ENCODE data around the gene FAM174C. TPM values are rescaled to one million over a fixed set of nuclear protein-coding genes. Genes with fewer than 3 reads are reported as not detected.
A peak's percentile ranks its signal among the peaks of the same experiment; 100 is the strongest.

Gene FAM174C
- total RNA-seq, 1 experiment from 2014 or later, result 77.1 TPM

DNA sequence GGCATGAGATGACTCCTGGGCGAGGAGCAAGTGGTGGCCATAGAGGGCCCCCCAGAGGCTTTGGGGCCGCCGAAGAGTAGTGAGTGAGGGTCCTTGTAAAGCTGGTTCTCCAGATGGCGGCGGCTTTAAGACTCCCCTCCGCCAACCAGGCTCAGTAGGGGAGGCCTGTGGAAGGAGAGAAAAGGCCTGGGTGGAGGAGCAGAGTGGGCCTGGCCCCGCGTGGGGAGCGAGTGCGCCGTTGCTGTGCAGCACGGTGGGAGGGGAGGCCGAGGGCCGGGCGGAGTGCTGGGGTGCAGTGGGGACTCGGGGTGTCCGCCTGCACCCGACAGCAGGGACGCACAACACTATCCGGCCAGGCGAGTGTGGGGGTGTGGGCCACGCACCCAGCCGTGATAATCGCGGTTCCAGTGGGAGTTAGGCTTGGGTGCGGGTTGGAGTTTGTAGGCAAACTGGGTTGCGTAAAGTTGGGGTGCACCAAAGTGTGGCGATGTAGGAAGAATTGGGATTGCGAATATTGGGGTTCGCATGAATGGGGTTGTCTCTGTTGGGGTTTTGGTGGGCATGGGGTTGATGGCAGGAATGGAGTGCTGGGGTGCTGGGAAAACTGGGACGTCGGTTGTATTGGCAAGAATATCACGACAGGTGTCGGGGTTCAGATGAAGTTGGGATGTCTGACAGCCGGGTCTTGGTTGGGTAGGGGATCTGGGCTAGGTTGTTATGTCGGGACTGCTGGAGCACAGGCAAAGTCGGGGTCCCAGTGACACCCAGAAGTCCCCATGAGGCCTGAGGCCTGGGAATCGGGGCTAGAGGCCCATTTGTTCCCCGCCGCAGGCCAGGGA is 6.9 kb upstream of the FAM174C start:
- Histone ChIP-seq H3K4me2 (ENCODE audit: low read length) (peak overlapping the region; percentile 100), H4K20me1 (ENCODE audit: insufficient read depth) (no peaks in the 10 kb centered on the region), H3K27ac (ENCODE audit: low read depth, low read length) (peak overlapping the region; percentile 49), H3K9me2 (ENCODE audit: insufficient read depth) (no peaks in the 10 kb centered on the region), H3K4me1 (ENCODE audit: control insufficient read depth in 1 of 2, insufficient read depth in 2 of 2, low read length in 2 of 2) (peaks cover 40 to 81% of the 10 kb centered on the region in 2 experiments), H3K4me3 (replicated peaks in 1 of 2; ENCODE audit: low read depth in 1 of 2, low read length in 2 of 2) (peak overlapping the region; percentile 13 to 85; a peak in 2 of 4 replicates), H2AFZ (ENCODE audit: low read depth, low read length, poor library complexity, severe bottlenecking) (no peak overlapping the region), H3K36me3 (ENCODE audit: control insufficient read depth in 1 of 2, insufficient read depth in 2 of 2, low read length in 2 of 2) (peaks cover 21 to 26% of the 10 kb centered on the region in 2 experiments; a peak in 3 of 4 replicates), H3K9me3 (ENCODE audit: control insufficient read depth in 1 of 2, insufficient read depth in 1 of 2, low read depth in 1 of 2, low read length in 2 of 2) (no peaks in the 10 kb centered on the region), H3K79me2 (ENCODE audit: insufficient read depth, low read length) (peaks cover 39% of the 10 kb centered on the region), H3K9ac (ENCODE audit: low read length) (peak overlapping the region; percentile 98), H3K27me3 (ENCODE audit: insufficient read depth, low read length) (no peaks in the 10 kb centered on the region)
- ATAC-seq (no peak), DNase-seq (ENCODE audit: low read depth, low spot score) (no peak)
- no TSS peak for BruUV-seq (replicated peaks)
- TF ChIP-seq FOSL1 (IDR thresholded peaks at IDR 0.05; ENCODE audit: low read depth) (no peak), POLR2AphosphoS5 (IDR thresholded peaks at IDR 0.05; ENCODE audit: low read depth, low read length) (no peak), SRF (IDR thresholded peaks at IDR 0.05; ENCODE audit: low read depth) (no peak), SP1 (IDR thresholded peaks at IDR 0.05; ENCODE audit: low read depth) (no peak), EGR1 (IDR thresholded peaks at IDR 0.05; ENCODE audit: low read depth) (no peak), RAD21 (IDR thresholded peaks at IDR 0.05; ENCODE audit: low read depth) (no peak), TCF7L2 (IDR thresholded peaks at IDR 0.05; ENCODE audit: borderline replicate concordance, extremely low read depth, insufficient read depth, insufficient read length) (no peak), EZH2 (IDR thresholded peaks at IDR 0.05) (no peak), CBX3 (IDR thresholded peaks at IDR 0.05; ENCODE audit: low read depth) (no peak), ZNF274 (IDR thresholded peaks at IDR 0.05; ENCODE audit: low read depth, low read length) (no peak), POLR2A (IDR thresholded peaks at IDR 0.05; ENCODE audit: borderline replicate concordance, extremely low read depth, insufficient read depth, insufficient read length) (no peak), ZFX (IDR thresholded peaks at IDR 0.05) (no peak), ELF1 (IDR thresholded peaks at IDR 0.05; ENCODE audit: borderline replicate concordance, low read depth) (no peak), JUND (IDR thresholded peaks at IDR 0.05) (no peak), SIN3A (IDR thresholded peaks at IDR 0.05; ENCODE audit: low read depth) (no peak), CEBPB (IDR thresholded peaks at IDR 0.05; ENCODE audit: low read depth) (no peak)
- TF ChIP-seq, protein P1, sequence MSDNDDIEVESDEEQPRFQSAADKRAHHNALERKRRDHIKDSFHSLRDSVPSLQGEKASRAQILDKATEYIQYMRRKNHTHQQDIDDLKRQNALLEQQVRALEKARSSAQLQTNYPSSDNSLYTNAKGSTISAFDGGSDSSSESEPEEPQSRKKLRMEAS (IDR thresholded peaks at IDR 0.05), result no peak
- TF ChIP-seq, protein P2, sequence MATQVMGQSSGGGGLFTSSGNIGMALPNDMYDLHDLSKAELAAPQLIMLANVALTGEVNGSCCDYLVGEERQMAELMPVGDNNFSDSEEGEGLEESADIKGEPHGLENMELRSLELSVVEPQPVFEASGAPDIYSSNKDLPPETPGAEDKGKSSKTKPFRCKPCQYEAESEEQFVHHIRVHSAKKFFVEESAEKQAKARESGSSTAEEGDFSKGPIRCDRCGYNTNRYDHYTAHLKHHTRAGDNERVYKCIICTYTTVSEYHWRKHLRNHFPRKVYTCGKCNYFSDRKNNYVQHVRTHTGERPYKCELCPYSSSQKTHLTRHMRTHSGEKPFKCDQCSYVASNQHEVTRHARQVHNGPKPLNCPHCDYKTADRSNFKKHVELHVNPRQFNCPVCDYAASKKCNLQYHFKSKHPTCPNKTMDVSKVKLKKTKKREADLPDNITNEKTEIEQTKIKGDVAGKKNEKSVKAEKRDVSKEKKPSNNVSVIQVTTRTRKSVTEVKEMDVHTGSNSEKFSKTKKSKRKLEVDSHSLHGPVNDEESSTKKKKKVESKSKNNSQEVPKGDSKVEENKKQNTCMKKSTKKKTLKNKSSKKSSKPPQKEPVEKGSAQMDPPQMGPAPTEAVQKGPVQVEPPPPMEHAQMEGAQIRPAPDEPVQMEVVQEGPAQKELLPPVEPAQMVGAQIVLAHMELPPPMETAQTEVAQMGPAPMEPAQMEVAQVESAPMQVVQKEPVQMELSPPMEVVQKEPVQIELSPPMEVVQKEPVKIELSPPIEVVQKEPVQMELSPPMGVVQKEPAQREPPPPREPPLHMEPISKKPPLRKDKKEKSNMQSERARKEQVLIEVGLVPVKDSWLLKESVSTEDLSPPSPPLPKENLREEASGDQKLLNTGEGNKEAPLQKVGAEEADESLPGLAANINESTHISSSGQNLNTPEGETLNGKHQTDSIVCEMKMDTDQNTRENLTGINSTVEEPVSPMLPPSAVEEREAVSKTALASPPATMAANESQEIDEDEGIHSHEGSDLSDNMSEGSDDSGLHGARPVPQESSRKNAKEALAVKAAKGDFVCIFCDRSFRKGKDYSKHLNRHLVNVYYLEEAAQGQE (IDR thresholded peaks at IDR 0.05; ENCODE audit: low read depth), result no peak
- TF ChIP-seq, protein P3, sequence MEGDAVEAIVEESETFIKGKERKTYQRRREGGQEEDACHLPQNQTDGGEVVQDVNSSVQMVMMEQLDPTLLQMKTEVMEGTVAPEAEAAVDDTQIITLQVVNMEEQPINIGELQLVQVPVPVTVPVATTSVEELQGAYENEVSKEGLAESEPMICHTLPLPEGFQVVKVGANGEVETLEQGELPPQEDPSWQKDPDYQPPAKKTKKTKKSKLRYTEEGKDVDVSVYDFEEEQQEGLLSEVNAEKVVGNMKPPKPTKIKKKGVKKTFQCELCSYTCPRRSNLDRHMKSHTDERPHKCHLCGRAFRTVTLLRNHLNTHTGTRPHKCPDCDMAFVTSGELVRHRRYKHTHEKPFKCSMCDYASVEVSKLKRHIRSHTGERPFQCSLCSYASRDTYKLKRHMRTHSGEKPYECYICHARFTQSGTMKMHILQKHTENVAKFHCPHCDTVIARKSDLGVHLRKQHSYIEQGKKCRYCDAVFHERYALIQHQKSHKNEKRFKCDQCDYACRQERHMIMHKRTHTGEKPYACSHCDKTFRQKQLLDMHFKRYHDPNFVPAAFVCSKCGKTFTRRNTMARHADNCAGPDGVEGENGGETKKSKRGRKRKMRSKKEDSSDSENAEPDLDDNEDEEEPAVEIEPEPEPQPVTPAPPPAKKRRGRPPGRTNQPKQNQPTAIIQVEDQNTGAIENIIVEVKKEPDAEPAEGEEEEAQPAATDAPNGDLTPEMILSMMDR (IDR thresholded peaks at IDR 0.05 in 2 of 3, conservative IDR thresholded peaks at IDR 0.05 in 1 of 3; ENCODE audit: borderline replicate concordance in 1 of 3, insufficient read depth in 1 of 3, low read depth in 2 of 3, low read length in 2 of 3), result no peak
- ChIA-PET RAD21 (ENCODE audit: low non-redundant PET in 1 of 2, low total read pairs in 2 of 2, uncharacterized antibody in 2 of 2, unreplicated experiment in 2 of 2) (interaction anchor here (0.6 to 1.4 kb wide), 5 partner anchors 15 to 242 kb away, joined by 3 to 16 read pairs (median 4); partner anchors contain the start of gene CNN2 (in 1 of the 2)), POLR2A (interaction anchor here (0.6 to 1.7 kb wide), 45 partner anchors 9 to 636 kb away, joined by 3 to 139 read pairs (median 5); partner anchors contain the start of genes ABCA7, ATP5F1D, CBARP and CNN2), CTCF (interaction anchor here (1.0 to 6.5 kb wide), 4 partner anchors 13 to 187 kb away, joined by 3 to 325 read pairs (median 3); no protein-coding TSS in a partner anchor)
- intact Hi-C loops (cut with micrococcal nuclease), result no loop called here
